ENCODE measurements around the gene TTLL9. TPM values are rescaled to one million over a fixed set of nuclear protein-coding genes. Genes with fewer than 3 reads are reported as not detected.

TTLL9 gene
- total RNA-seq, 1 donor from 2014 or later, result 0.52 TPM

GRCh38 chr20:31951530-31952453, 81.4 kb downstream of the TTLL9 start, which contains the start of gene PDRG1:
Gene PDRG1, minus strand, starts transcription at chr20:31952046. Its CDS starts 85 bp downstream, at chr20:31951961.
- H3K9ac ChIP-seq (ENCODE audit: low read depth in 1 of 3, low read length in 3 of 3), result peak within 1 kb of the TSS; percentile 93 to 96 (median 94)
- H3K27me3 ChIP-seq (ENCODE audit: control insufficient read depth in 3 of 3, insufficient read depth in 3 of 3, low read length in 3 of 3), result peaks cover 4 to 6% (median 6%) of the 10 kb centered on the region in 3 donors
- peaks cover 22 to 34% (median 31%) of the 10 kb centered on the region in 3 donors for H3K36me3 ChIP-seq (ENCODE audit: control insufficient read depth in 3 of 3, insufficient read depth in 3 of 3, low read length in 3 of 3)
- no peaks in the 10 kb centered on the region for H3K9me3 ChIP-seq (ENCODE audit: control insufficient read depth in 3 of 3, low read length in 3 of 3)
- H3K4me1 ChIP-seq (ENCODE audit: control insufficient read depth in 3 of 3, insufficient read depth in 3 of 3, low read length in 3 of 3), result peaks cover 15 to 18% (median 15%) of the 10 kb centered on the region in 3 donors
- H3K27ac ChIP-seq (ENCODE audit: low read depth, low read length), result peak within 1 kb of the TSS; percentile 71
- peak within 1 kb of the TSS; percentile 91 to 97 (median 96) for H3K4me3 ChIP-seq (ENCODE audit: low read length in 3 of 3)

- Histone ChIP-seq H3K9me3 (ENCODE audit: control insufficient read depth in 3 of 3, low read length in 3 of 3) (no peaks in the 10 kb centered on the region), H3K4me3 (ENCODE audit: low read length in 3 of 3) (no peak overlapping the region), H3K27ac (ENCODE audit: low read depth, low read length) (no peak overlapping the region), H3K4me1 (ENCODE audit: control insufficient read depth in 3 of 3, insufficient read depth in 3 of 3, low read length in 3 of 3) (peaks cover 12 to 18% (median 15%) of the 10 kb centered on the region in 3 donors), H3K27me3 (ENCODE audit: control insufficient read depth in 3 of 3, insufficient read depth in 3 of 3, low read length in 3 of 3) (peaks cover 4 to 8% (median 7%) of the 10 kb centered on the region in 3 donors), H3K36me3 (ENCODE audit: control insufficient read depth in 3 of 3, insufficient read depth in 3 of 3, low read length in 3 of 3) (peaks cover 5 to 15% (median 12%) of the 10 kb centered on the region in 3 donors), H3K9ac (ENCODE audit: low read depth in 1 of 3, low read length in 3 of 3) (no peak overlapping the region)
These were observed 83.2 kb downstream of the TTLL9 start for GRCh38 chr20:31953556-31954148.

- peaks cover 12 to 18% (median 15%) of the 10 kb centered on the region in 3 donors for H3K4me1 ChIP-seq (ENCODE audit: control insufficient read depth in 3 of 3, insufficient read depth in 3 of 3, low read length in 3 of 3)
- H3K9me3 ChIP-seq (ENCODE audit: control insufficient read depth in 3 of 3, low read length in 3 of 3), result no peaks in the 10 kb centered on the region
- peaks cover 4 to 11% (median 10%) of the 10 kb centered on the region in 3 donors for H3K27me3 ChIP-seq (ENCODE audit: control insufficient read depth in 3 of 3, insufficient read depth in 3 of 3, low read length in 3 of 3)
- H3K4me3 ChIP-seq (ENCODE audit: low read length in 3 of 3), result no peak overlapping the region
- H3K9ac ChIP-seq (ENCODE audit: low read depth in 1 of 3, low read length in 3 of 3), result no peak overlapping the region
- no peak overlapping the region for H3K27ac ChIP-seq (ENCODE audit: low read depth, low read length)
- peaks cover 3 to 9% (median 6%) of the 10 kb centered on the region in 3 donors for H3K36me3 ChIP-seq (ENCODE audit: control insufficient read depth in 3 of 3, insufficient read depth in 3 of 3, low read length in 3 of 3)
These were observed 84.1 kb downstream of the TTLL9 start for GRCh38 chr20:31954500-31954899.

GRCh38 chr20:31956556-31957526, 86.4 kb downstream of the TTLL9 start:
- Histone ChIP-seq H3K27me3 (ENCODE audit: control insufficient read depth in 3 of 3, insufficient read depth in 3 of 3, low read length in 3 of 3) (peaks cover 9 to 20% (median 16%) of the 10 kb centered on the region in 3 donors), H3K36me3 (ENCODE audit: control insufficient read depth in 3 of 3, insufficient read depth in 3 of 3, low read length in 3 of 3) (no peaks in the 10 kb centered on the region), H3K27ac (ENCODE audit: low read depth, low read length) (no peak overlapping the region), H3K9me3 (ENCODE audit: control insufficient read depth in 3 of 3, low read length in 3 of 3) (no peaks in the 10 kb centered on the region), H3K9ac (ENCODE audit: low read depth in 1 of 3, low read length in 3 of 3) (no peak overlapping the region), H3K4me3 (ENCODE audit: low read length in 3 of 3) (no peak overlapping the region), H3K4me1 (ENCODE audit: control insufficient read depth in 3 of 3, insufficient read depth in 3 of 3, low read length in 3 of 3) (no peaks in the 10 kb centered on the region)

- Histone ChIP-seq H3K4me1 (ENCODE audit: control insufficient read depth in 3 of 3, insufficient read depth in 3 of 3, low read length in 3 of 3) (no peaks in the 10 kb centered on the region), H3K9ac (ENCODE audit: low read depth in 1 of 3, low read length in 3 of 3) (no peak overlapping the region), H3K4me3 (ENCODE audit: low read length in 3 of 3) (no peak overlapping the region), H3K9me3 (ENCODE audit: control insufficient read depth in 3 of 3, low read length in 3 of 3) (no peaks in the 10 kb centered on the region), H3K36me3 (ENCODE audit: control insufficient read depth in 3 of 3, insufficient read depth in 3 of 3, low read length in 3 of 3) (no peaks in the 10 kb centered on the region), H3K27ac (ENCODE audit: low read depth, low read length) (no peak overlapping the region), H3K27me3 (ENCODE audit: control insufficient read depth in 3 of 3, insufficient read depth in 3 of 3, low read length in 3 of 3) (peaks cover 25 to 42% (median 37%) of the 10 kb centered on the region in 3 donors)
These were observed 92.3 kb downstream of the TTLL9 start for GRCh38 chr20:31962761-31963160.

GRCh38 chr20:31963889-31964288, 93.5 kb downstream of the TTLL9 start:
- no peak overlapping the region for H3K27ac ChIP-seq (ENCODE audit: low read depth, low read length)
- H3K36me3 ChIP-seq (ENCODE audit: control insufficient read depth in 3 of 3, insufficient read depth in 3 of 3, low read length in 3 of 3), result no peaks in the 10 kb centered on the region
- H3K27me3 ChIP-seq (ENCODE audit: control insufficient read depth in 3 of 3, insufficient read depth in 3 of 3, low read length in 3 of 3), result peaks cover 25 to 47% (median 36%) of the 10 kb centered on the region in 3 donors
- H3K4me3 ChIP-seq (ENCODE audit: low read length in 3 of 3), result no peak overlapping the region
- H3K4me1 ChIP-seq (ENCODE audit: control insufficient read depth in 3 of 3, insufficient read depth in 3 of 3, low read length in 3 of 3), result no peaks in the 10 kb centered on the region
- no peak overlapping the region for H3K9ac ChIP-seq (ENCODE audit: low read depth in 1 of 3, low read length in 3 of 3)
- no peaks in the 10 kb centered on the region for H3K9me3 ChIP-seq (ENCODE audit: control insufficient read depth in 3 of 3, low read length in 3 of 3)

- Histone ChIP-seq H3K27me3 (ENCODE audit: control insufficient read depth in 3 of 3, insufficient read depth in 3 of 3, low read length in 3 of 3) (peaks cover 24 to 36% (median 29%) of the 10 kb centered on the region in 3 donors), H3K27ac (ENCODE audit: low read depth, low read length) (no peak overlapping the region), H3K9ac (ENCODE audit: low read depth in 1 of 3, low read length in 3 of 3) (no peak overlapping the region), H3K4me1 (ENCODE audit: control insufficient read depth in 3 of 3, insufficient read depth in 3 of 3, low read length in 3 of 3) (no peaks in the 10 kb centered on the region), H3K9me3 (ENCODE audit: control insufficient read depth in 3 of 3, low read length in 3 of 3) (no peaks in the 10 kb centered on the region), H3K36me3 (ENCODE audit: control insufficient read depth in 3 of 3, insufficient read depth in 3 of 3, low read length in 3 of 3) (no peaks in the 10 kb centered on the region), H3K4me3 (ENCODE audit: low read length in 3 of 3) (no peak overlapping the region)
These were observed 96.7 kb downstream of the TTLL9 start for GRCh38 chr20:31966991-31967655.

GRCh38 chr20:31967830-31968249, 97.4 kb downstream of the TTLL9 start, which contains the start of gene XKR7:
Gene XKR7, plus strand, starts transcription at chr20:31968151. Its CDS starts 25 bp downstream, at chr20:31968176.
- no peaks in the 10 kb centered on the region for H3K36me3 ChIP-seq (ENCODE audit: control insufficient read depth in 3 of 3, insufficient read depth in 3 of 3, low read length in 3 of 3)
- H3K9ac ChIP-seq (ENCODE audit: low read depth in 1 of 3, low read length in 3 of 3), result no peak within 1 kb of the TSS
- H3K4me1 ChIP-seq (ENCODE audit: control insufficient read depth in 3 of 3, insufficient read depth in 3 of 3, low read length in 3 of 3), result no peaks in the 10 kb centered on the region
- H3K4me3 ChIP-seq (ENCODE audit: low read length in 3 of 3), result no peak within 1 kb of the TSS
- peaks cover 29% of the 10 kb centered on the region in 3 donors for H3K27me3 ChIP-seq (ENCODE audit: control insufficient read depth in 3 of 3, insufficient read depth in 3 of 3, low read length in 3 of 3)
- H3K9me3 ChIP-seq (ENCODE audit: control insufficient read depth in 3 of 3, low read length in 3 of 3), result no peaks in the 10 kb centered on the region
- no peak within 1 kb of the TSS for H3K27ac ChIP-seq (ENCODE audit: low read depth, low read length)

All from skeletal muscle tissue (tissue), 4 donors.